Type B pancreatic cell (in vitro differentiated cells): ENCODE results near the gene COMMD2. TPM values are rescaled to one million over a fixed set of nuclear protein-coding genes. Genes with fewer than 3 reads are reported as not detected.

Source experiments
- DNase-seq: peaks from one replicate; pipeline ENCODE4 v3.0.0; 2021; ENCODE audit warnings: mixed read lengths; ENCODE audit not compliant: unreplicated experiment; ENCODE audit errors: extremely low spot score
- H3K27ac Mint-ChIP-seq: 2 replicates; pipeline ENCODE4 v1.8.0; 2021; ENCODE audit warnings: mild to moderate bottlenecking, mixed read lengths
- H3K27me3 Mint-ChIP-seq: 2 replicates; pipeline ENCODE4 v1.8.0; 2021; ENCODE audit warnings: mixed read lengths
- H3K36me3 Mint-ChIP-seq: 2 replicates; pipeline ENCODE4 v1.8.0; 2021; ENCODE audit warnings: mixed read lengths
- H3K4me1 Mint-ChIP-seq: one replicate; pipeline ENCODE4 v1.8.0; 2021; ENCODE audit warnings: mixed read lengths; ENCODE audit not compliant: unreplicated experiment
- H3K4me3 Mint-ChIP-seq: 2 replicates; pipeline ENCODE4 v1.8.0; 2021; ENCODE audit warnings: mild to moderate bottlenecking, mixed read lengths
- H3K9me3 Mint-ChIP-seq: 2 replicates; pipeline ENCODE4 v1.8.0; 2021; ENCODE audit warnings: mixed read lengths
- total RNA-seq: library from RNA; stranded (reverse); gene quantifications from 2 replicates; pipeline ENCODE4 v1.2.1, GENCODE V29; 2021; ENCODE audit warnings: low replicate concordance
- TF ChIP-seq, protein P1 (sequence below): fragments of 200-600 bp; sonication (generic); conservative IDR thresholded peaks from 2 replicates; pipeline ENCODE4 v1.5.0; 2021; ENCODE audit warnings: antibody characterized with exemption, mild to moderate bottlenecking

COMMD2 gene
- total RNA-seq, 1 donor from 2014 or later: 55.7 TPM

DNA sequence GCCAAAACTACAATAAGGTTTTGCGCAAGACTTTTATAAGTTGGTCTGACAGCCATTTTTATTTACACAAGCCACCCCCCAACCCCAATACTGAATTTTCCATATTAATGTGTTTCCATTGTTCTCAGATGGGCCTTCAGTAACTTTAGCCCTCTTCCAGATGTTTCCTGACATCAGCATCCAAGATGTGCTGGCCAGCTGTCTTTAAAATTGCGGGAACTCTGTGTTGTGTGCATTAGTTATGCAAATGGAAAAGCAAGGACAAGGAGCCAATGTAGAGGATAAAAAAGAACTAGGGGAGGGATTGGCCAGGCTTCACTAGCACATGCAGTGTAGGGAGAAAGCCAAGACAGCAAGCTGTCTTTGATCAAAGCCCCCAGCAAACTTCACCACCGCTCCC lies 45.4 kb downstream of the COMMD2 start:
- TF ChIP-seq, protein P1, sequence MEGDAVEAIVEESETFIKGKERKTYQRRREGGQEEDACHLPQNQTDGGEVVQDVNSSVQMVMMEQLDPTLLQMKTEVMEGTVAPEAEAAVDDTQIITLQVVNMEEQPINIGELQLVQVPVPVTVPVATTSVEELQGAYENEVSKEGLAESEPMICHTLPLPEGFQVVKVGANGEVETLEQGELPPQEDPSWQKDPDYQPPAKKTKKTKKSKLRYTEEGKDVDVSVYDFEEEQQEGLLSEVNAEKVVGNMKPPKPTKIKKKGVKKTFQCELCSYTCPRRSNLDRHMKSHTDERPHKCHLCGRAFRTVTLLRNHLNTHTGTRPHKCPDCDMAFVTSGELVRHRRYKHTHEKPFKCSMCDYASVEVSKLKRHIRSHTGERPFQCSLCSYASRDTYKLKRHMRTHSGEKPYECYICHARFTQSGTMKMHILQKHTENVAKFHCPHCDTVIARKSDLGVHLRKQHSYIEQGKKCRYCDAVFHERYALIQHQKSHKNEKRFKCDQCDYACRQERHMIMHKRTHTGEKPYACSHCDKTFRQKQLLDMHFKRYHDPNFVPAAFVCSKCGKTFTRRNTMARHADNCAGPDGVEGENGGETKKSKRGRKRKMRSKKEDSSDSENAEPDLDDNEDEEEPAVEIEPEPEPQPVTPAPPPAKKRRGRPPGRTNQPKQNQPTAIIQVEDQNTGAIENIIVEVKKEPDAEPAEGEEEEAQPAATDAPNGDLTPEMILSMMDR: no peak
- Mint-ChIP-seq H3K36me3 (no peaks in the 10 kb centered on the region), H3K4me1 (no peaks in the 10 kb centered on the region), H3K27ac (no peak overlapping the region), H3K4me3 (no peak overlapping the region), H3K27me3 (no peaks in the 10 kb centered on the region), H3K9me3 (no peaks in the 10 kb centered on the region)
- no peak for DNase-seq

DNA sequence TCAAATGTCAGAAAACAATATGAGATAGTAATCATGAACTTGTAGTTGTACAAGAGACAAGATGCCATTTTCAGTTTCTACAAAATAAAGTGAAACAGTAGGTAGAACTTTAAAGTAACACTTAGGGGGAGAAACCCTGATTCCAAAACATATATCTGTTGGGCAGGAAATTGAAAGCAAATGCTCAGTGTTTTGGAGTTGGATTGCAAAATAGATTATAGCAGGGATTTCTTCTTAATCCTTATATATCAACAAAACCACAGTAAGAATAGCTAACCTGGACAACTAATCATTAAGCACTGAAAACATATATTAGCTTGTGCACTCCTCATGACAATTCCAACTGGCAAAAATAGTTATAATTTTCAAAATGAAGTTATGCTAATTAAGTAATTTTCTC lies 46.9 kb downstream of the COMMD2 start:
- TF ChIP-seq, protein P1: no peak
- H3K27ac Mint-ChIP-seq: no peak overlapping the region
- H3K4me3 Mint-ChIP-seq: no peak overlapping the region
- H3K36me3 Mint-ChIP-seq: no peaks in the 10 kb centered on the region
- H3K27me3 Mint-ChIP-seq: no peaks in the 10 kb centered on the region
- H3K4me1 Mint-ChIP-seq: no peaks in the 10 kb centered on the region
- no peaks in the 10 kb centered on the region for H3K9me3 Mint-ChIP-seq
- no peak for DNase-seq

DNA sequence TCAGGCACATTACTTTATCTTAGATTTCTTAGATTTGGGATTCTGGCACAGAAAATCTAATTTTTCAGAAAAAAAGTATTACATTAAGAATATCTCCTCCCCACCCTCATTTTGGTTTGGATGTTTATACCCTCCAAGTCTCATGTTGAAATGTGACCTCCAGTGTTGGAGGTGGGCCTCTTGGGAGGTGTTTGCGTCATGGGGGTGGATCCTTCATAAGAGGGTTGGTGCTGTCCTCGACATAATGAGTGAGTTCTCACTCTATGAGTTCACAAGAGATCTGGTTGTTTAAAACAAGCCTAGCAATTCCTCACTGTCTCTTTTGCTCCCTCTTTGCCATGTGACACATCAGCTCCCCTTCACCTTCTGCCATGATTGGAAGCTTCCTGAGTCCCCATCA lies 48.8 kb downstream of the COMMD2 start:
- H3K36me3 Mint-ChIP-seq: peaks cover 4% of the 10 kb centered on the region
- H3K27me3 Mint-ChIP-seq: no peaks in the 10 kb centered on the region
- TF ChIP-seq, protein P1: no peak
- H3K9me3 Mint-ChIP-seq: peaks cover 5% of the 10 kb centered on the region
- H3K27ac Mint-ChIP-seq: no peak overlapping the region
- no peaks in the 10 kb centered on the region for H3K4me1 Mint-ChIP-seq
- H3K4me3 Mint-ChIP-seq: no peak overlapping the region
- no peak for DNase-seq

DNA sequence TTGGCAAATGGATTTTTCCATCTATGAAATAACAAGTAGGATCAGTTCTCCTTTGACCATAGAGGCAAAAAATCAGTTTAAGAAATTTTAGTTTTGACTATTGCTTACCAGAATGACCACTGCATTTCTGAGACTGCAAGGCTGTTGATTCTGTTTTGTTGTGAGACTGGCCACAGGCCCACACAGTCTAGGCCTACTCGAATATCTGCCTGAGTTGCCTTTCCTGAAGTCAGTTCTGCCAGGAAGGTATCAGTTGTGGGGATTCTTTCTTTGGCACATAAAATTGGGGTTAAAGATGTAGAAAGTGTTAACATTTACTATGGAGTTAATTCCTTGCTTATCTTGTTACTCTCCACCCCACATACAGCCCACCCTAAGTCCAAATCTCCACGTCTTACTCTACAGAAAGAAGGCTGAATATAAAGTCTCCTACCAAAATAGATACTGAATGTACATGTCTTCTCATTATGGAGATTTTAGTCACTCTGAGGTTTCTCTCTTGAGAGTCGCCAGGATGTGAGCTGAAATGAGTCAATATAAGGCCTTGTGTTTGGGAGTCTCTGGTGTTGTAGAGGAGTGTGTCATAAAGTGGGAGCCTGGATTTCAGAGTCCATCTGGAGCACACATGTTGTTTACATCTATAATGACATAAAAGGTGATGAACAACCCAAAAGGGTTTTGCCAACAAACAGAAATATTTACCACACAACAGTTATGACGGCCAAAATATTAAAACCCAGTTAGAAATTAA lies 49.4 kb downstream of the COMMD2 start:
- no peak for DNase-seq
- peaks cover 5% of the 10 kb centered on the region for H3K9me3 Mint-ChIP-seq
- H3K4me1 Mint-ChIP-seq: no peaks in the 10 kb centered on the region
- TF ChIP-seq, protein P1: no peak
- H3K27me3 Mint-ChIP-seq: no peaks in the 10 kb centered on the region
- H3K4me3 Mint-ChIP-seq: no peak overlapping the region
- H3K36me3 Mint-ChIP-seq: peaks cover 4% of the 10 kb centered on the region
- no peak overlapping the region for H3K27ac Mint-ChIP-seq

DNA sequence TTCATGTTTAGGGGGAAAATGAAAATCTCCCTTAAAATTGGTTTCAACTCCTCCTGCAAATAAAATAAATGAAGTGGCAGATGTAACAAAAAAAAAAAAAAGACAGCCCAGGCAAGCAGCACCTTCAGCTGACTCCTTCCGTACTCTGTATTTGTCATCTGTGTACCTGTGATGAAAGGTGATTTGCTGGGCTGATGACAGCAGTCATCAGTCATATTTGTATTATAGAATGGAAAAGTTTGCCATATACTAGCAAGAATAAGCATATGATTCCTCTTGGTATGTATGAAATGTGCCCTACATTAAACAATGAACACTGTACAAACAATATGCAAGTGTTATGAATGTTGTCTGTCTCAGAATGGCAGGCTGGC lies 50.3 kb downstream of the COMMD2 start:
- TF ChIP-seq, protein P1: no peak
- no peak for DNase-seq
- H3K4me3 Mint-ChIP-seq: no peak overlapping the region
- H3K4me1 Mint-ChIP-seq: no peaks in the 10 kb centered on the region
- peaks cover 4% of the 10 kb centered on the region for H3K36me3 Mint-ChIP-seq
- no peak overlapping the region for H3K27ac Mint-ChIP-seq
- H3K9me3 Mint-ChIP-seq: peaks cover 11% of the 10 kb centered on the region
- H3K27me3 Mint-ChIP-seq: no peaks in the 10 kb centered on the region
